Tibial nerve (tissue), 4 donors: ENCODE results near the gene DNAJB13. TPM values are rescaled to one million over a fixed set of nuclear protein-coding genes. Genes with fewer than 3 reads are reported as not detected.

ENCODE experiments used
- DNase-seq, 2 donors: peaks; one replicate each; pipeline ENCODE4 v3.0.0-alpha.2; 2019; ENCODE audit warnings: low spot score in 2 of 2
- H3K27ac ChIP-seq, 4 donors: fragments of 200-600 bp; sonication (generic) in 3 of 4; one replicate each; pipeline ENCODE4 v1.5.1; 2017 to 2019; ENCODE audit warnings: mild to moderate bottlenecking in 1 of 4
- H3K27me3 ChIP-seq, 2 donors: fragments of 200-600 bp; sonication (generic) in 1 of 2; one replicate each; pipeline versions ENCODE4 v1.5.1 to v1.6.0; 2017 to 2019
- H3K36me3 ChIP-seq, 3 donors: fragments of 200-600 bp; sonication (generic); one replicate each; pipeline ENCODE4 v1.5.1; 2018 to 2019
- H3K4me1 ChIP-seq, 4 donors: fragments of 200-600 bp; sonication (generic) in 3 of 4; one replicate each; pipeline ENCODE4 v1.5.1; 2017 to 2019
- H3K4me3 ChIP-seq, 4 donors: fragments of 200-600 bp; sonication (generic) in 3 of 4; one replicate each; pipeline ENCODE4 v1.5.1; 2017 to 2019; ENCODE audit warnings: mild to moderate bottlenecking in 1 of 4, moderate library complexity in 1 of 4
- H3K9me3 ChIP-seq, 4 donors: fragments of 200-600 bp; sonication (generic) in 3 of 4; one replicate each; pipeline ENCODE4 v1.5.1; 2017 to 2019
- CTCF ChIP-seq, 5 experiments: fragments of 200-600 bp in 3 of 5; fragments of 450-650 bp in 2 of 5; sonication (generic) in 3 of 5; IDR thresholded peaks; one replicate each; pipeline ENCODE4 v1.5.1; 2016 to 2019; ENCODE audit warnings: antibody characterized with exemption in 5 of 5, mild to moderate bottlenecking in 3 of 5, moderate library complexity in 2 of 5
- EP300 ChIP-seq, 2 donors: sonication (generic); formaldehyde crosslinking; IDR thresholded peaks; one replicate each; pipeline ENCODE4 v1.6.1; 2017; ENCODE audit warnings: antibody characterized with exemption in 2 of 2, mild to moderate bottlenecking in 1 of 2
- POLR2A ChIP-seq, 2 donors: fragments of 450-650 bp; IDR thresholded peaks; one replicate each; pipeline ENCODE4 v1.6.1; 2017; ENCODE audit warnings: antibody characterized with exemption in 2 of 2, mild to moderate bottlenecking in 2 of 2, moderate library complexity in 2 of 2
- WGBS, 2 donors: methylation state at CpG; one replicate each; pipeline ENCODE4 v1.1.5; 2018; 5-methylcytosine and 5-hydroxymethylcytosine counted together
- total RNA-seq, 4 donors: library from RNA; depleted of rRNA; stranded (reverse); fragments of >200 nt; gene quantifications; one replicate each; pipeline ENCODE4 v1.1.0, GENCODE V29; 2016

Gene DNAJB13
- total RNA-seq, 4 donors from 2014 or later: 1.2 TPM; not detected in 3

- Histone ChIP-seq H3K27ac (peak overlapping the region in 1 of 4 donors; percentile 57), H3K27me3 (no peaks in the 10 kb centered on the region), H3K36me3 (peaks cover 0 to 13% (median 0%) of the 10 kb centered on the region in 3 donors), H3K4me3 (no peak overlapping the region), H3K9me3 (no peaks in the 10 kb centered on the region), H3K4me1 (peaks cover 0 to 11% (median 0%) of the 10 kb centered on the region in 4 donors)
- DNase-seq: no peak
- TF ChIP-seq EP300 (IDR thresholded peaks at IDR 0.05): no peak
- TF ChIP-seq CTCF (IDR thresholded peaks at IDR 0.05): no peak
- TF ChIP-seq POLR2A (IDR thresholded peaks at IDR 0.05): no peak
- 81 to 89% methylated on average over 4 of the region's 4 CpGs for WGBS, 2 donors
Measured at GRCh38 chr11:73996161-73996747, 45.4 kb downstream of the DNAJB13 start.

- H3K9me3 ChIP-seq: no peaks in the 10 kb centered on the region
- TF ChIP-seq EP300 (IDR thresholded peaks at IDR 0.05) (no peak), CTCF (IDR thresholded peaks at IDR 0.05) (no peak), POLR2A (IDR thresholded peaks at IDR 0.05) (no peak)
- 80 to 95% methylated on average over 6 of the region's 6 CpGs for WGBS, 2 donors
- H3K36me3 ChIP-seq: peaks cover 0 to 23% (median 0%) of the 10 kb centered on the region in 3 donors
- H3K27ac ChIP-seq: no peak overlapping the region
- H3K4me3 ChIP-seq: no peak overlapping the region
- no peaks in the 10 kb centered on the region for H3K27me3 ChIP-seq
- DNase-seq: no peak
- H3K4me1 ChIP-seq: peaks cover 0 to 11% (median 0%) of the 10 kb centered on the region in 4 donors
Measured at GRCh38 chr11:73997120-73997770, 46.4 kb downstream of the DNAJB13 start.

GRCh38 chr11:73998846-73999575, 48.2 kb downstream of the DNAJB13 start:
- TF ChIP-seq CTCF (IDR thresholded peaks at IDR 0.05): no peak
- no peak for TF ChIP-seq EP300 (IDR thresholded peaks at IDR 0.05)
- no peak for TF ChIP-seq POLR2A (IDR thresholded peaks at IDR 0.05)
- DNase-seq: no peak
- Histone ChIP-seq H3K4me1 (peaks cover 0 to 11% (median 0%) of the 10 kb centered on the region in 4 donors), H3K27ac (no peak overlapping the region), H3K27me3 (no peaks in the 10 kb centered on the region), H3K4me3 (no peak overlapping the region), H3K36me3 (peaks cover 0 to 41% (median 0%) of the 10 kb centered on the region in 3 donors), H3K9me3 (no peaks in the 10 kb centered on the region)
- 89 to 94% methylated on average over 13 of the region's 13 CpGs for WGBS, 2 donors

- Histone ChIP-seq H3K27me3 (no peaks in the 10 kb centered on the region), H3K4me1 (peaks cover 0 to 9% (median 0%) of the 10 kb centered on the region in 4 donors), H3K9me3 (no peaks in the 10 kb centered on the region), H3K4me3 (no peak overlapping the region), H3K27ac (no peak overlapping the region), H3K36me3 (peaks cover 0 to 48% (median 0%) of the 10 kb centered on the region in 3 donors)
- WGBS, 2 donors: 86 to 88% methylated on average over 8 of the region's 8 CpGs
- TF ChIP-seq POLR2A (IDR thresholded peaks at IDR 0.05) (no peak), CTCF (IDR thresholded peaks at IDR 0.05) (no peak), EP300 (IDR thresholded peaks at IDR 0.05) (no peak)
- DNase-seq: no peak
Measured at GRCh38 chr11:73999581-74000306, 48.9 kb downstream of the DNAJB13 start.
